Endodermal cell (in vitro differentiated cells): Measurements from ENCODE around the gene CFAP77. TPM values are rescaled to one million over a fixed set of nuclear protein-coding genes. Genes with fewer than 3 reads are reported as not detected.

Experiments
- DNase-seq: peaks from one replicate; pipeline ENCODE4 v3.0.0-alpha.2; 2017
- H3K27ac ChIP-seq: 2 replicates; pipeline ENCODE4 v1.5.1; 2013; ENCODE audit warnings: mild to moderate bottlenecking, low read depth, low read length, moderate library complexity
- H3K27me3 ChIP-seq: 2 replicates; pipeline ENCODE4 v1.6.1; 2013; ENCODE audit warnings: mild to moderate bottlenecking, low read length, moderate library complexity; ENCODE audit not compliant: insufficient read depth, control insufficient read depth, poor library complexity, severe bottlenecking
- H3K36me3 ChIP-seq: 2 replicates; pipeline ENCODE4 v1.7.0; 2013; ENCODE audit warnings: mild to moderate bottlenecking, low read length, moderate library complexity; ENCODE audit not compliant: control insufficient read depth, insufficient read depth
- H3K4me1 ChIP-seq: one replicate; pipeline ENCODE4 v1.7.0; 2013; ENCODE audit warnings: low read length; ENCODE audit not compliant: control insufficient read depth, insufficient read depth
- H3K4me3 ChIP-seq: 2 replicates; pipeline ENCODE4 v1.5.1; 2013; ENCODE audit warnings: mild to moderate bottlenecking, low read length, moderate library complexity
- H3K9ac ChIP-seq: 2 replicates; pipeline ENCODE4 v1.6.1; 2013; ENCODE audit warnings: mild to moderate bottlenecking, low read length, moderate library complexity; ENCODE audit not compliant: poor library complexity, severe bottlenecking; ENCODE audit errors: extremely low read depth
- H3K9me3 ChIP-seq: 2 replicates; pipeline ENCODE4 v1.6.1; 2013; ENCODE audit warnings: mild to moderate bottlenecking, low read length, moderate library complexity; ENCODE audit not compliant: control insufficient read depth
- H3K27ac Mint-ChIP-seq: 2 replicates; pipeline ENCODE4 v1.8.0; 2020; ENCODE audit warnings: mixed read lengths
- H3K27me3 Mint-ChIP-seq: 2 replicates; pipeline ENCODE4 v1.8.0; 2021; ENCODE audit warnings: mild to moderate bottlenecking, mixed read lengths; ENCODE audit not compliant: insufficient read depth
- H3K36me3 Mint-ChIP-seq: 2 replicates; pipeline ENCODE4 v1.8.0; 2020; ENCODE audit warnings: low read depth, mixed read lengths
- H3K4me1 Mint-ChIP-seq: 2 replicates; pipeline ENCODE4 v1.8.0; 2020; ENCODE audit warnings: mixed read lengths
- H3K4me3 Mint-ChIP-seq: 2 replicates; pipeline ENCODE4 v1.8.0; 2020; ENCODE audit warnings: mild to moderate bottlenecking, moderate library complexity, mixed read lengths
- H3K9me3 Mint-ChIP-seq: 2 replicates; pipeline ENCODE4 v1.8.0; 2020; ENCODE audit warnings: mild to moderate bottlenecking, mixed read lengths
- WGBS, 2 experiments: methylation state at CpG; one replicate each; pipeline versions ENCODE4 v1.1.5 to v1.1.7; 2013; ENCODE audit warnings: missing lambda C conversion rate in 2 of 2, mixed read lengths in 1 of 2; ENCODE audit not compliant: insufficient coverage in 1 of 2, insufficient read length in 1 of 2; 5-methylcytosine and 5-hydroxymethylcytosine counted together
- total RNA-seq, 2 donors: library from RNA; stranded (reverse); fragmentation: NEBNext Ultra II Directional in 1 of 2; extraction: Animal tissue kit (Norgen Biotek cat#: 25700) in 1 of 2; gene quantifications; 2 replicates in 1 of 2; 3 replicates in 1 of 2; pipeline ENCODE4 v1.2.1, GENCODE V29; 2021
- TF ChIP-seq, protein P1 (sequence below): fragments of 200-600 bp; sonication (generic); conservative IDR thresholded peaks from 2 replicates; pipeline ENCODE4 v1.5.0; 2021; ENCODE audit warnings: antibody characterized with exemption, mild to moderate bottlenecking

The CFAP77 gene
- total RNA-seq, 2 donors from 2014 or later = 1.7 to 2.2 TPM

GRCh38 chr9:132537352-132537751 is 127.3 kb downstream of the CFAP77 start:
- Mint-ChIP-seq H3K4me3 (no peak overlapping the region), H3K9me3 (peaks cover 31% of the 10 kb centered on the region), H3K27ac (no peak overlapping the region), H3K27me3 (peaks cover 10% of the 10 kb centered on the region), H3K4me1 (peaks cover 2% of the 10 kb centered on the region), H3K36me3 (peaks cover 7% of the 10 kb centered on the region)
- Histone ChIP-seq H3K9me3 (peaks cover 15% of the 10 kb centered on the region), H3K4me1 (no peaks in the 10 kb centered on the region), H3K36me3 (no peaks in the 10 kb centered on the region), H3K4me3 (no peak overlapping the region), H3K9ac (no peak overlapping the region), H3K27ac (no peak overlapping the region), H3K27me3 (no peaks in the 10 kb centered on the region)
- TF ChIP-seq, protein P1, sequence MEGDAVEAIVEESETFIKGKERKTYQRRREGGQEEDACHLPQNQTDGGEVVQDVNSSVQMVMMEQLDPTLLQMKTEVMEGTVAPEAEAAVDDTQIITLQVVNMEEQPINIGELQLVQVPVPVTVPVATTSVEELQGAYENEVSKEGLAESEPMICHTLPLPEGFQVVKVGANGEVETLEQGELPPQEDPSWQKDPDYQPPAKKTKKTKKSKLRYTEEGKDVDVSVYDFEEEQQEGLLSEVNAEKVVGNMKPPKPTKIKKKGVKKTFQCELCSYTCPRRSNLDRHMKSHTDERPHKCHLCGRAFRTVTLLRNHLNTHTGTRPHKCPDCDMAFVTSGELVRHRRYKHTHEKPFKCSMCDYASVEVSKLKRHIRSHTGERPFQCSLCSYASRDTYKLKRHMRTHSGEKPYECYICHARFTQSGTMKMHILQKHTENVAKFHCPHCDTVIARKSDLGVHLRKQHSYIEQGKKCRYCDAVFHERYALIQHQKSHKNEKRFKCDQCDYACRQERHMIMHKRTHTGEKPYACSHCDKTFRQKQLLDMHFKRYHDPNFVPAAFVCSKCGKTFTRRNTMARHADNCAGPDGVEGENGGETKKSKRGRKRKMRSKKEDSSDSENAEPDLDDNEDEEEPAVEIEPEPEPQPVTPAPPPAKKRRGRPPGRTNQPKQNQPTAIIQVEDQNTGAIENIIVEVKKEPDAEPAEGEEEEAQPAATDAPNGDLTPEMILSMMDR = no peak
- WGBS, 2 experiments = 92 to 97% methylated on average over 6 to 12 of the region's 12 CpGs
- DNase-seq = no peak

GRCh38 chr9:132538071-132538470 is 128.1 kb downstream of the CFAP77 start:
- Histone ChIP-seq H3K9ac (no peak overlapping the region), H3K4me1 (no peaks in the 10 kb centered on the region), H3K27ac (no peak overlapping the region), H3K9me3 (peaks cover 15% of the 10 kb centered on the region), H3K36me3 (no peaks in the 10 kb centered on the region), H3K4me3 (no peak overlapping the region), H3K27me3 (no peaks in the 10 kb centered on the region)
- Mint-ChIP-seq H3K27me3 (peaks cover 10% of the 10 kb centered on the region), H3K4me1 (peaks cover 2% of the 10 kb centered on the region), H3K4me3 (no peak overlapping the region), H3K36me3 (peaks cover 5% of the 10 kb centered on the region), H3K9me3 (peaks cover 31% of the 10 kb centered on the region), H3K27ac (no peak overlapping the region)
- DNase-seq = no peak
- TF ChIP-seq, protein P1 = no peak
- 91 to 97% methylated on average over 8 of the region's 8 CpGs for WGBS, 2 experiments

GRCh38 chr9:132539096-132539495 is 129.1 kb downstream of the CFAP77 start:
- H3K36me3 Mint-ChIP-seq = peaks cover 5% of the 10 kb centered on the region

More at GRCh38 chr9:132539096-132539495, 129.1 kb downstream of the CFAP77 start:
- TF ChIP-seq, protein P1 = no peak
- H3K9ac ChIP-seq = no peak overlapping the region
- H3K27me3 ChIP-seq = no peaks in the 10 kb centered on the region
- Mint-ChIP-seq H3K9me3 (peaks cover 24% of the 10 kb centered on the region), H3K27me3 (peaks cover 10% of the 10 kb centered on the region), H3K4me1 (peaks cover 3% of the 10 kb centered on the region), H3K4me3 (no peak overlapping the region), H3K27ac (no peak overlapping the region)
- H3K4me3 ChIP-seq = no peak overlapping the region
- H3K27ac ChIP-seq = no peak overlapping the region
- no peak for DNase-seq
- WGBS, 2 experiments = 91 to 97% methylated on average over 5 to 7 of the region's 7 CpGs
- H3K36me3 ChIP-seq = no peaks in the 10 kb centered on the region
- H3K9me3 ChIP-seq = peaks cover 15% of the 10 kb centered on the region
- no peaks in the 10 kb centered on the region for H3K4me1 ChIP-seq
